HG03575 (cell line): ENCODE measurements around the gene AGBL3.

Source experiments
- ATAC-seq: cut with Tn5 transposase; IDR thresholded peaks from one replicate; pipeline ENCODE4 v1.9.1; 2021; ENCODE audit not compliant: unreplicated experiment, insufficient number of reproducible peaks, low FRiP score; ENCODE audit errors: extremely low read depth

The AGBL3 gene

GRCh38 chr7:135177028-135177696, 190.9 kb downstream of the AGBL3 start:
- no peak for ATAC-seq

- ATAC-seq: no peak
Measured at GRCh38 chr7:135178364-135178763, 192.1 kb downstream of the AGBL3 start.

GRCh38 chr7:135179321-135179925, 193.1 kb downstream of the AGBL3 start:
- ATAC-seq: no peak

- ATAC-seq: no peak
Measured at GRCh38 chr7:135180122-135180521, 193.8 kb downstream of the AGBL3 start.

GRCh38 chr7:135181261-135181928, 195.1 kb downstream of the AGBL3 start:
- no peak for ATAC-seq

GRCh38 chr7:135181929-135182678, 195.8 kb downstream of the AGBL3 start:
- ATAC-seq: no peak

- ATAC-seq: no peak
Measured at GRCh38 chr7:135183478-135183877, 197.2 kb downstream of the AGBL3 start.

GRCh38 chr7:135184254-135184841, 198.0 kb downstream of the AGBL3 start:
- no peak for ATAC-seq
